ENCODE data around the gene RABL6. TPM values are rescaled to one million over a fixed set of nuclear protein-coding genes. Genes with fewer than 3 reads are reported as not detected.

Gene RABL6
- total RNA-seq, 1 donor from 2014 or later: 71.2 TPM

DNA sequence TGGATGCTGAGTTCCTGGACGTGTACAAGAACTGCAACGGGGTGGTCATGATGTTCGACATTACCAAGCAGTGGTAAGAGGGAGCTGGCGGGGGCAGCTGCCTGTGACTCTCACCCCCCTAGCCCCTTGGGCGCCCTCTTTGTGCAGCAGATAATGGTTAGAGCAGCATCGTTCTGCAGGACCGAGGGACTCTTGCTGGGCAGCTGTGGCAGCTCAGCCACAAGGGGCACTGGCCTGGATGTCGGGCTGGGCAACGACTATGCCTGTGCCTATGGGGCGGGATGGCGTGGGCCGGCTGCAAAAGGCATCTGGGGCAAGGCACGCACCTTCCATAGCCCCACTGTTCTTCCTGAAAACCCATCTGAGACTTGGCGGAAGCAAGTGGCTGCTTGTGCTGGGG is 21.7 kb downstream of the RABL6 start:
- Histone ChIP-seq H3F3A (ENCODE audit: low read depth) (no peaks in the 10 kb centered on the region), H3K27ac (no peak overlapping the region), H3K27me3 (no peaks in the 10 kb centered on the region), H4K20me1 (ENCODE audit: low read depth) (peaks cover 13% of the 10 kb centered on the region), H2AFZ (replicated peaks) (no peak overlapping the region), H3K79me2 (ENCODE audit: low read depth) (no peaks in the 10 kb centered on the region), H3K4me2 (no peak overlapping the region), H3K4me1 (no peaks in the 10 kb centered on the region), H3K36me3 (no peaks in the 10 kb centered on the region), H3K4me3 (no peak overlapping the region), H3K9me3 (ENCODE audit: low read depth) (no peaks in the 10 kb centered on the region), H3K9ac (no peak overlapping the region)
- Mint-ChIP-seq H3K27me3 (ENCODE audit: insufficient read depth, low read depth) (peaks cover 8% of the 10 kb centered on the region), H3K4me1 (no peaks in the 10 kb centered on the region), H3K27ac (no peak overlapping the region), H3K36me3 (peaks cover 10% of the 10 kb centered on the region), H3K9me3 (no peaks in the 10 kb centered on the region), H3K4me3 (no peak overlapping the region)
- no peak for DNase-seq (ENCODE audit: low spot score)
- no peak for TF ChIP-seq CTCF (IDR thresholded peaks at IDR 0.05)
- no peak for TF ChIP-seq EZH2phosphoT487 (IDR thresholded peaks at IDR 0.05)
- no peak for TF ChIP-seq EZH2 (IDR thresholded peaks at IDR 0.05)

GRCh38 chr9:136829981-136830885 is 22.5 kb downstream of the RABL6 start:
- H3K36me3 ChIP-seq: no peaks in the 10 kb centered on the region
- H3K4me3 Mint-ChIP-seq: no peak overlapping the region
- H3K36me3 Mint-ChIP-seq: peaks cover 10% of the 10 kb centered on the region

GRCh38 chr9:136831002-136831719 is 23.4 kb downstream of the RABL6 start:
- no peaks in the 10 kb centered on the region for H3K9me3 ChIP-seq (ENCODE audit: low read depth)
- H3K36me3 ChIP-seq: no peaks in the 10 kb centered on the region
- H3K27me3 Mint-ChIP-seq (ENCODE audit: insufficient read depth, low read depth): peaks cover 9% of the 10 kb centered on the region
- no peak for DNase-seq (ENCODE audit: low spot score)
- H3K9ac ChIP-seq: no peak overlapping the region
- H3K4me2 ChIP-seq: no peak overlapping the region
- peaks cover 7% of the 10 kb centered on the region for H4K20me1 ChIP-seq (ENCODE audit: low read depth)
- H3K4me3 ChIP-seq: no peak overlapping the region
- H3K9me3 Mint-ChIP-seq: no peaks in the 10 kb centered on the region
- no peaks in the 10 kb centered on the region for H3K4me1 Mint-ChIP-seq
- H2AFZ ChIP-seq (replicated peaks): no peak overlapping the region
- H3K4me1 ChIP-seq: no peaks in the 10 kb centered on the region
- H3K4me3 Mint-ChIP-seq: no peak overlapping the region
- no peaks in the 10 kb centered on the region for H3K79me2 ChIP-seq (ENCODE audit: low read depth)
- no peak for TF ChIP-seq CTCF (IDR thresholded peaks at IDR 0.05)
- TF ChIP-seq EZH2 (IDR thresholded peaks at IDR 0.05): no peak
- TF ChIP-seq EZH2phosphoT487 (IDR thresholded peaks at IDR 0.05): no peak
- peaks cover 10% of the 10 kb centered on the region for H3K36me3 Mint-ChIP-seq
- H3F3A ChIP-seq (ENCODE audit: low read depth): peaks cover 2% of the 10 kb centered on the region
- H3K27ac Mint-ChIP-seq: no peak overlapping the region
- no peak overlapping the region for H3K27ac ChIP-seq
- H3K27me3 ChIP-seq: no peaks in the 10 kb centered on the region

More at GRCh38 chr9:136829981-136830885, 22.5 kb downstream of the RABL6 start:
- TF ChIP-seq EZH2phosphoT487 (IDR thresholded peaks at IDR 0.05): no peak
- TF ChIP-seq CTCF (IDR thresholded peaks at IDR 0.05): no peak
- no peak for TF ChIP-seq EZH2 (IDR thresholded peaks at IDR 0.05)
- DNase-seq (ENCODE audit: low spot score): no peak
- Histone ChIP-seq H4K20me1 (ENCODE audit: low read depth) (peaks cover 9% of the 10 kb centered on the region), H3F3A (ENCODE audit: low read depth) (no peaks in the 10 kb centered on the region), H3K27me3 (no peaks in the 10 kb centered on the region), H3K79me2 (ENCODE audit: low read depth) (no peaks in the 10 kb centered on the region), H3K9me3 (ENCODE audit: low read depth) (no peaks in the 10 kb centered on the region), H3K27ac (no peak overlapping the region), H3K9ac (no peak overlapping the region), H3K4me1 (no peaks in the 10 kb centered on the region), H3K4me2 (no peak overlapping the region), H2AFZ (replicated peaks) (no peak overlapping the region), H3K4me3 (no peak overlapping the region)
- Mint-ChIP-seq H3K9me3 (no peaks in the 10 kb centered on the region), H3K27ac (no peak overlapping the region), H3K4me1 (no peaks in the 10 kb centered on the region), H3K27me3 (ENCODE audit: insufficient read depth, low read depth) (peaks cover 9% of the 10 kb centered on the region)

All from neural progenitor cell (in vitro differentiated cells).